GM18868 (cell line): ENCODE data around the gene RPL36.
A peak's percentile ranks its signal among the peaks of the same experiment; 100 is the strongest.
"Not testable (repeated sequence)": the region's sequence is repeated elsewhere in the genome, so short reads cannot be mapped to it uniquely, and the experiment has no call there.

Experiments used
- ATAC-seq: cut with Tn5 transposase; IDR thresholded peaks from one replicate; pipeline ENCODE4 v1.9.1; 2021; ENCODE audit warnings: mild to moderate bottlenecking, moderate library complexity; ENCODE audit not compliant: unreplicated experiment

Gene RPL36

DNA sequence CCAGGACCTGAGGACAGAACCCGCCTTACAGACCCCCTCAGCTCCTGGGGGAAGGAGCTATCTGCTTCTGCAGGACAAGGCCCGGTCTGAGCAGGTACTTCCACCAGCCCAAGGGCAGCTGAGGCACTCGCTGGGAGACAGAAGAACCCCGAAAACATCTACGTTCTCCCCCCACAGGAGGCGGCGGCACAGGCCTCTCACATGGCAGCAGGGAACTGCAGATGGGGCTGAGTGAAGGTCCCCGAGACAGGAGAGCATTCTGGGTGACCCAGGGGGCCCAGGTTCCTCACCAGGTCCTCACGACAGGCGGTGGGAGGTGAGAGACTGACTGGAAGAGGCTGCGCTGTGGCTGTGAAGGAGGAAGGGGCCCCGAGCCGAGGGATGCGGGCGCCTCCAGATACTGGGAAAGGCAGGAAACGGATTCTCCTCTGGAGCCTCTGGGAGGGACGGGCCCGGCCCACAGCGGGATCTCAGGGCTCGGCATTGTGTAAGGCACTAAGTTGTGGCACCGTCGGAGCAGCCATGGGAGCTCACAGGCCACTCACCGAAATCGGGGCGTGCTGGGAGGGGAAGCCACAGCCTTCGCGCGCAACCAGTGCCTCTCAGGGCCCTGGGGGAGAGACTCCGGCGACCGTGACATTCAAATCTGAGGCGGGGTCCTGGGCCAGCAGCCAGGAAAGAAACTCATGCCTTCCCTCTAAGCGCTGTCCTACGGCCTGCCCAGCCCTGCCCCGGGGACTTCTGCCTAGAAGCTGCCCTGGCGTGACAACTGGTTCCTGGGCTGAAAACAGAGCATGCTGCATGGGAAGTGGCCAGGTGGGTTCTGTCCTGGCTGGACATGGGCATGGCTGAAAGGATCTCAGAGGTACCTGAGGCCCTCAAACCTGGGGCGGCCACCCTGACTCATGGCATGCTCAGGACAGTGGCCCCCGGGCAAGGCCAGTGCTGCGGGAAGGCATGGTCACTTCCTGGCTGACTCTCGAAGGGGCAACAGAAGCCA, 14.0 kb downstream of the RPL36 start:
- ATAC-seq, result no peak

DNA sequence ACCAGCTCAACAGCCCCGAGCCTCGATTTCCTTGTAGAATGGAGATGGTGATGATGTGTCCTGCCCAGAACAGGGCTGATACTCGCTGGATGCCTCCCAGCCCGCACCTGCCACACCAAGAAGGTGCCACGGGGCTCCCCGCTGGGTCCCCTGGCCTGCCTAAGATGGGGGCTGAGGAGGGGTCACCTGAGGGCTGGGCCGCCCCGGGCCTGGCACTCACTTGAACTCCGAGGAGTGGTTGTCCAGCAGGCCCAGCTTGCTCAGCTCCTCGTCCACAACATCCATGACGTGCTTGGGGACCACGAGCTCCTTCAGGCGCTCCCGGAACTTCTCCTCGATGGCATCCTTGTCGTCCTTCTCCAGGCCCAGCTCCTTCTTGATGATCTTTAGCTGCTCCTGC, 15.5 kb downstream of the RPL36 start:
- ATAC-seq, result no peak

DNA sequence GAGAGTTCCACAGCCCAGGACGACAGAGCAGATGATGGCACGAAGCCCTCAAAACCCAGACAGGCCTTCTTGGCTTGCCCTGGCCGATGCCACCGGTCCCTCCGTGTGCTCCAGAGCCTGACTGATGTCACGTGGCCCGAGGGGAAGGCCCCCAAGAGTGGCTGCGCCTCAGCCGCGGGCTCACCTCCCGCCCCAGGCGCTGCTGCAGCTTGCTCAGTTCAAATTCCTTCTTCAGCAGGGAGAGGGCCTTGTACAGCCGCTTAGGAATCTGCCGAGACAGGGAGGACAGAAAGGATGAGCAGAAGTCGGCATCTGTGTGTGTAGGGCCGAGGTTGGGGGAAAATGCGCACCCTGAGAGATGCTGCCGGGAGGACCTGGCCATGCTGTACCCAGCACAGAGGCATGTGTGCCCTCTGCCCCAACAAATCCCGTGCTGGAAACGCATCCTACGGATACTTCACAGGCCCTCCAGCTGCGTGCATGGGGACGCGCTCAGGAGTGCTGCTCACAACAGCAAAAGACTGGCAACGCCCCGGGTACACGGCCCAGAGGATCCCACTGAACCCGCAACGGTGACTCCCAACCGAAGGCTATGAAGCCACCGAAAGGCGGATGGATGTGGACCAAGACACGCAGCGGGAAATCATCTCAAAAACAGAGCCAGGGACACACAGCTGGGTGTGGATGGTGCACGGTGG, 16.9 kb downstream of the RPL36 start:
- ATAC-seq, result no peak

DNA sequence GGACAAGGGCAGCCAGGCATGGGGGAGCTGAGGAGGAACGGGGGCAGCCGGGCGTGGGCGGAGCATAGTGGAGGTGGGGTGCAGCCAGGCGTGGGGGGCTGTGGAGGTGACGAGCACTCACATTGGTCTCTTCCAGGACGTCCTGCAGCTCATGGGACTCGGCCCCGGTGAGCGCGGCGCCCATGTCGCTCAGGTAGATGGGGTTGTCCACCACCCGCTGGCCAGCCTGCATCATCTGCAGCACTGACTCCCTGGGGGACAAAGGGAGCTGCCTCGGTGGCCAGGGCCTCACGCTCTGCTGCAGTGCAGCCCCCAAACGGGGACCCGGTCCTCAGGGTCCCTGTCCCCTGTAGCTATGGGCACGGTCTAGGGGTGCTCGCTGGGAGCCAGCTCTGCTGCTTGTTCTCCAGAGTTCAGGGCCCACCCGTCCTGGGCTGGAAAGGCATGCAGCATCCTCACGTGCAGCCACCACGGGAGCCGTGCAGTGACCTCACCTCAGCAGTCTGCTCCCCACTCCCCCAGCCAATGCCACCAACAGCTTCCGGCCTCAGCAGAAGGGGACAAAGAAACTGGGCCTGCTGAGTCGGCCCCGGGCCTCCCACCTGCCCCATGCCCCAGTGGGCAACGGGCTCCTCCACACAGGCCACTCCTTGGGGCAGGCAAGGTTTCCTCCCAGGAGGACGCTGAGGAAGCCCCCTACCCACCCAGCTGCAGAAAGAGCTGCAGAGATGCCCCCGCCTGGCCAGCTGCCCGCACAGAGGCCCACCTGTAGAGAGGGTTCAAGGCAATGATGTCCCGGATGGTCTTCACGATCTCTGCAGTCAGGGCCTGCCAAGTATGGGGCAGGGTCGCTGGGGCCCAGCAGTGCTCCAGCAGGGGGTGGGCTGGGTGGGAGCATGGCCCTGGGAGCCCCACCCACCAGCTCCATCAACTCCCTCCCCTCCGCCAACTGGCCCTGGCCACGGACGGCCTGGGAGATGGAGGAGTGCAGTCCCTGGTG, 17.8 kb downstream of the RPL36 start:
- ATAC-seq, result no peak

DNA sequence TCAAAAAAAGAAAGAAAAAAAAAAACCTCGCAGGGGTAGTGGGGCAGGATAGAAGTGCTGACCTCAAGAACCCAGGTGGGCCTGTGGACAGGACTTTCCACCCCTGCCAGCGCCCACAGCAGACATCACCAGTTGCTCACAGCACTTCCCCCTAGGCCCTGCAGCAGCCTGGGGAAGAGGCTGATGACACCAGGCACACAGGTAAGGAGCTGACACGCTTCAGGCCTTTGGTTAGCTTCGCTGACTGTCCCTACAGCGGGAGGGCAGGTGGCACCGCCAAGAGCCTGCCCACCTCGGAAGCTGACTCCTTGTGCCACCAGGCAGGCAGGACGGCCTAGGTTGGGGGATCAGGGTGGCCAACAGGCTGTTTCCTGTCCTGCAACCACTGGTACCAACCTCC, 20.9 kb downstream of the RPL36 start:
- no peak for ATAC-seq

DNA sequence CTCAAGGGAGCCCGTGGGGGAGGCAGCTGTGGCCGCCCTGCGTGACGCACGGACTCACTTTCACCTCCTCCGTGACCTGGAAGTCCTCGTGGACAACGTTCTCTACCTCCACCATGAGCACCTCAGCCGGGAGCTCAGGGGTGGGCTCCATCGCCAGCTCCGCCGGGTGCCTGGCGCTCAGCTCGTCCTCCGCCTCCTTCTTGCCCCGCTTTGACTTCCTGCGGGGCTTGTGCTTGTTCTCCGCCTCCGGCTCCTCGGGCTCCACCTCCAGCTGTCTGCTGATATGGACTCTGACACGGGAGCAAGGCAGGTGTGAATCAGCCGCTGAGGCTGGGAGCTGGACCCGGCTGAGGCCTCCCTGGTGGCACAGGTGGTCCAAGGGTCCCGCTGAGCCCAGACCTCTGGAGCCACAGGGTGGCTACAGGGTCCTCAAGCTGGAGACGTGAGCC, 21.6 kb downstream of the RPL36 start:
- ATAC-seq, result no peak

DNA sequence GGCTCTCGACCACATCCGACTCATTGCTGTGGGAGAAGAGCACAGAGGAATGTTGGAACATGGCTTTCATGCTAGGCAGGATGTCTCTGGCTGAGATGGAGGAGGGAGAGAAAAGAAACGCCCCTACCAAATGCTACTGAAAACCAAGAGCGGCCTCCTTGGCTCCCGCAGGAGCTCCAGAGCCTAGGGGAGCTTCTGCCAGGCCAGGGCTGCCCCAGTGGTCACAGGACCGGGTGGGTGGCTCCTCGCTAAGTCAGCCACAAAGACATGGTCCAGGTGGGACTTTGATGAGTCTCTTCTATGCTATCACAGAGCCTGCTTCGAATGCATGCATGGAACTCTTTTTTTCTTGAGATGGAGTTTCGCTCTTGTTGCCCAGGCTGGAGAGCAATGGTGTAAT, 23.1 kb downstream of the RPL36 start:
- no peak for ATAC-seq

DNA sequence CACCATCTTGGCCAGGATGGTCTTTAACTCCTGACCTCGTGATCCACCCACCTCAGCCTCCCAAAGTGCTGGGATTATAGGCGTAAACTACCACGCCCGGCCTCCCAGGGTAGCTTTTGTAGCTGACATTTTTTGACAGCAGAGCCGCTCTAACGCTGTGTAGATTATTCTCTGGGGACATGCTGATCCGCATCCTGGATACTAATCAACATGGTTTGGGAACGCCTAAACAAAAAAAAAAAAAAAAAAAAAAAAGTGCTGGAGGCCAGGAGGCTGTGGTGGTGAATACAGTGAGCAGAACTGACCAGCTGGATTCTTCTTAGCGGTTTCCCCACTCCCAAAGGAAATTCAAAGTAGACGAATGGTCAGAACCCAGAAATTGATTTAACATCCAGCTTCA, 24.7 kb downstream of the RPL36 start:
- no peak for ATAC-seq

DNA sequence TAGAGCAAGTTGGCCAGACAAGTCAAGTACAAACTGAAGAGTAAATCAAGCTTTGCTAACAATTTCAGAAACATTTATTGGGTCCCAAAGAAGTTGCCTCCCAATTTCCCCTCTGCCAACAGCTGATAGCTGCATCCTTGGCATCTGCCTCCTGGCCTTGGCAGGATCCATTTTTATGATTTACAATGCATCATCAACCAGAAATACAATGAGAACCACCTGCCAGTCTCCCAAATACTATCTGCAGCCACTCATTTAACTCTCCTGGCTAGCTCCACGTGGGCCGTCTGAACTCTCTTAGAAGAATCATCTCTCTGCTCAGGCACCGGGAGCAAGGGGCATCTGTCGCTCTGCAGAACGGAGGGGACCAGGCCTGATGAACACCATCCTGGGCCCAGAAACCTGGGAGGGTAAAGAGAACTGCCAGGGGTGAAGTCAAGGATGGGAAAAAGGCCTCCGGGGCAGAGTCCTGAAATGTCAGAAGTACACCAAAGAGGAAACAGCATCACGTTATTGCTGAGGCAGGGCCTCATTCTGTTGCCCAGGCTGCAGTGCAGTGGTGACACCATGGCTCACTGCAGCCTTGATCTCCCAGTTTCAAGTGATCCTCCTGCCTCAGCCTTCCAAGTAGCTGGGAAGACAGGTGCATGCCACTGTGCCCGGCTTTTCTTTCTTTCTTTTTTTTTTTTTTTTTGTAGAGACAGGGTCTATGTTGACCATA, 27.3 kb downstream of the RPL36 start:
- ATAC-seq, result no peak

DNA sequence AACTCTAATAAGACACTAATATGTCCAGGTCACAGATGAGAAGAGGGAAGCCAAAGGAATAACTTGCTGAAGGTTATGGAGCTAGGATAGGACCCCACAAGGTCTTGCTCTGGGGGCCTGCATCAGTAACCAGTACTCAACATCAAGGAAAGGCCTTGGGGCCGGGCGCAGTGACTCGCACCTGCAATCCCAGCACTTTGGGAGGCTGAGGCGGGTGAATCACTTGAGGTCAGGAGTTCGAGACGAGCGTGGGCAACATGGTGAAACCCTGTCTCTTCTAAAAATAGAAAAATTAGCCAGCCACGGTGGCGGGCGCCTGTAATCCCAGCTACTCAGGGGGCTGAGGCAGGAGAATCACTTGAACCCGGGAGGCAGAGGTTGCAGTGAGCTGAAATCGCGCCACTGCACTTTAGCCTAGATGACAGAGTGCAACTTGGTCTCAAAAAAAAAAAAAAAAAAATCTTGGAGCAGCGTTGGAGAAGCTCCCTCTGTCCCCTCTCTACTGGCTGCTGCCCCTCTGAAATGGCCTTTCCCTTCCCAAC, 28.0 kb downstream of the RPL36 start:
- no peak for ATAC-seq

DNA sequence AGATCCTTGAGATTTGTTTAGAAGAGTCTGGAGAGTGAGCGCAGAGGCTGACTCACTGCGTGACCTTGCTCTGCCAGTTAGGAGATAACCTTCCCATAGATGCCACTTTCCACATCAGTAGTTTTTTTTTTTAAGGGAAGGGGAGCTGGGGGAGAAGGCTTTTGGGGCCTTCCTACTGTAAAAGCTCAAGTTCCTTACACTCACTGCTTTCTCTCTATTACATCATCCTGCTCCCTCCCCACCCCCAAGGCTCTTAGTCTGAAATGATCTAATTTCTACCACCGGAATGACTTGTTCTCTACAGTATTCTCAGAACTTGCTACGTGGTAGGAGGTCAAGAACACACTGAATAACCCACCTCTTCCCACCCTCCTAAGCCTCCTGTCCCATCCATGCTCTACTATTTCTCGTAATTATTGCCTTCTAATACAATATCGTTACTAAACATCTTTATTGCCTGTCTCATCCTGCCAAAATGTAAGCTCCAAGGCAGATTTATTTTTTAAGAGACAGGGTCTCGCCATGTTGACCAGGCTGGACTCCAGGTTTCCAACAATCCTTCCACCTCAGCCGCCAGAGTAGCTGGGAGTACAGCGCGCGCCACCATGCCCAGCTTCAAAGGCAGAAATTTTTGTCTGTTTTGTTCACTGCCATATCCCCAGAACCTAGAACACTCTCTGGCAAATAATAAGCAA, 28.6 kb downstream of the RPL36 start:
- ATAC-seq, result no peak

DNA sequence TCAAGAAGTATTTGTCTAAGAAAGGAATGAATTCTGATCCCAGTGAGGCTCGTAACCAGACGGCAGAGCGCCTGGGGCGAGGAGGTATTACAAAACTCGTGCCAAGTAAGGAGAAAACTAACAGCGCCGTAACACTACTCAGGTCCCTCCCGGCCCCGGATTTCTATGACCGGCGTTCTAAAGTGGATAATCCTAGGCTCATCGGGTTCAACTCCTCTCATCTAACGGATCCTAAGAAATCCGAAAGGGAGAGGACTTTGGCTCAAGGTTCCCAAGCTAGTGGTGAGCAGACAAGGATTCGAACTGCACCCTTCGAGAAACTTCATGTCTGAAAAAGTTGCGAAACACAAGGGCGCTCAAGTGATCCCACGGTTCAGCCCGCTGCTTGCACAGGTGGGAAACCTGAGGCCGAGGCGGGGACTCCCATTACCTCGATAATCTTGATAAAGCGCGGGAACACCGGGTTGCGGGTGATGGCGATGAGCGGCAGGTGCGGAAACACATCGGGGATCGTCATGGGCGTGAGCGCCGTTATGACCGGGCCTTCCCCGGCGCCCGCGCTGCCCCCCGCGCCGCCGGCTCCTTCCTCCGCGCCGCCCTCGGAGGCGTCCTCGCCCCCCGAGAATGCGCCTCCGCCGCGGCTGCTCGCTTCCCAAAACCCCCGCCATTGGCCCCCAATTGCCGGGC, 29.3 kb downstream of the RPL36 start:
- no peak for ATAC-seq

DNA sequence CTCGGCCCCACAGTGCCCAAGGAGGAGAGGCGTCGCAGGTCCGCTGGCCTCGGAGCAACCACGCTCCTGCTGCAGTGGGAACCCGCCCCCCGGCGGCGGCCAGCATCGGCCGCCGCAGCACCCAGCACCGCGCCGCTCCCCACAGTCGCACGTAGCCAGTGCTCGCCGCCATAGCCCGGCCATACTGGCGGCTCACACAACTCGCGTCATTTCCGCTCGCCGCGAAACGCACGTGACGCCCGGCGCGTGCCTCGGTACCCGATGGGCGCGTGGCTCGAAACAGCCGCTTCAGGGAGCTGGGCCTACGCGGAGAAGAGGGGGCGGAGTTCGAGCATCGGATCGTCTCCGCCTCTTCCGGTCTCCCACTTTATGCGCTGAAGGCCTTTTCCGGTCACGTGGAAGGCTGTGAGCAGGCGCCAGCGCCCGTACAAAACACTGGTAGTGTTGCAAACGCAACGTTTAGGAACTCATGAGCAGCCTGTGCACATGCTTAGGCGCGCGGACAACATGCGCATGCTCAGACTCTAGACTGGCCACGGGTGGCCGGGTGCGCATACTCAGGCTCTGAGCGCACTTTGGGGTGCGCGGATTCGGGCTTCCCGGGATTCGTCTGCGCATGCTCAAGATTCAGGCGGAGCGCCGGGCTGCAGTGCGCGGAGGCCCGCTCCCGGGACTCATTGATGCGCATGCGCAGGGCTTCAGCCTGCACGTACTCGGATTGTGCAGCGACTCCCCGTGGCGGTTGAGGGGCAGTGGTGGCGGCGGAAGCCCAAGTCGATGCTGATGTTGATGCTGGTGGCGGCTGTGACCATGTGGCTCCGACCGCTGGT, 30.1 kb downstream of the RPL36 start, which contains the start of the genes CATSPERD and LONP1:
Gene CATSPERD (plus strand): TSS at position 677 of the 830 bp plus-strand sequence. CDS start 101 bp downstream, at position 778.
Gene LONP1 (minus strand): TSS at position 186 of the 830 bp plus-strand sequence. CDS start 14 bp downstream, at position 172.
- peak; percentile 86 for ATAC-seq

DNA sequence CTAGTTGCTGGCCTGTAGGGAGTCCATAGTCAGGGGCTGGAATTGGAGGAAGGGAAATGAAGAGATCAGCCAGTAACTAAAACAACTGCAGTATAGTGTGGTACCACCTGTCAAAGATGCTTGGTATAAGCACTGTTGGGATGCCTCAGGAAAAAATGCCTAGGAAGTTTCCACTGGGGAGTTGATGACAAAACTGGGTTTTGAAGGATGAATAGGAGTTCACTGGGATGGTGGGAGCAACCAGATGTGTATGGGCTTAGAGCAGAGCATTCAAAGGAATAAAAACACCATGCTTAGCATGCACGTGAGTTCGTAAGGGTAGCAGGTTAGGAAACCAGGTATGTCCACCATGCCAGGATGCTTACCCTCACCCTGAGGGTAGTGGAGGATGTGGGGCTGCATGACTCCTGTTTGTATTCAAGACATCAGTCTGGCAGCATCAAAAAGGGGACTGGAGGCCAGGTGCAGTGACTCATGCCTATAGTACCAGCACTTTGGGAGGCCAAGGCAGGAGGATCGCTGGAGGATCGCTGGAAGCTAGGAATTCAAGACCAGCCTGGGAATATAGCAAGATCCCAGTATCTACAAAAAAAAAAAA, 37.5 kb downstream of the RPL36 start:
- ATAC-seq, result no peak

DNA sequence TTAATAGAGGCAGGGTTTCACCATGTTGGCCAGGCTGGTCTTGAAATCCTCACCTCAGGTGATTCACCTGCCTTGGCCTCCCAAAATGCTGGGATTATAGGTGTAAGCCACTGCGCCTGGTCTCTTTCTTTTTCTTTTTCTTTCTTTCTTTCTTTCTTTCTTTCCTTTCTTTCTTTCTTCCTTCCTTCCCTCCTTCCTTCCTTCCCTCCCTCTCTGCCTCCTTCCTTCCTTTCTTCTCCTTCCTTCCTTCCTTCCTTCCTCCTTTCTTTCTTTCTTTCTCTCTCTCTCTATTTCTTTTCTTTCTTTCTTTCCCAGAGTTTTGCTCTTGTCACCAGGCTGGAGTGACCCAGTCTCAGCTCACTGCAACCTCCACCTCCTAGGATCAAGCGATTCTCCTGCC, 43.1 kb downstream of the RPL36 start:
- ATAC-seq, result not testable (repeated sequence)

DNA sequence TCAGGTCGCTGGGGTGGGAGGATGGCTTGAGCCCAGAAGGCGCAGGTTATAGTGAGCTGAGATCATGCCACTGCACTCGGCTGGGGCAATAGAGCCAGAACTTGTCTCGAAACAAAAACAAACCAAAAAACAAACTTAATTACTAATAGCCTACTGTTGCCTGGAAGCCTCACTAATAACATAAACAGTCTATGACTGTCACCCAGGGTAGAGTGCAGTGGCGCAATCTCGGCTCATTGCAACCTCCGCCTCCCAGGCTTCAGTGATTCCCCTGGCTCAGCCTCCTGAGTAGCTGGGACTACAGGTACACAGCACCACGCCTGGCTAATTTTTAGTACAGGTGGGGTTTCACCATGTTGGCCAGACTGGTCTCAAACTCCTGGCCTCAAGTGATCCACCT, 48.3 kb downstream of the RPL36 start:
- no peak for ATAC-seq
